Inflammatory macrophage treated with lipopolysaccharide for 4 hours (primary cell): ENCODE measurements around the gene FHOD3.

ENCODE experiments used
- DNase-seq: peaks from one replicate; pipeline ENCODE4 v3.0.0-alpha.2; 2020

Gene FHOD3

GRCh38 chr18:36323421-36323820 lies 25.9 kb downstream of the FHOD3 start:
- no peak for DNase-seq

DNA sequence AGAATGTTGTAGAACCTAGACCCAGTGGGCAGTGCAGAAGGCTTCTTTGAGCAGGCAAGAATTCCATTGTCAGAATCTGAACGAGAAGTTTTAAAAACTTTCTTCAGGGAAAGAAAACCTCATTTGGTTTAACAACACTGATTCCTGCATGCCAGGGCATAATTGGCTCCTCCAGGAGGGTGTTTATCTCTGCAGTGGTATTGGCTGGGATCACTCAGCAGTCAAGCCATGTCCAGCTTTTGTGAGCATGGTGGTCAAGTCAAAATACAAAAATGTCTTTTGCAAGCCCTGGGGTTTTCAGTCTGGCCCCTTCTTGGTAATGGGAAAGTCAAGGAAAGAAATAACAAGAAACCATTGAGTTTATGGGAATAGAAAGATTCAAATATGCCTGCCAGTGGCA lies 28.3 kb downstream of the FHOD3 start:
- no peak for DNase-seq

- DNase-seq = no peak
Measured at GRCh38 chr18:36326771-36327170, 29.3 kb downstream of the FHOD3 start.

DNA sequence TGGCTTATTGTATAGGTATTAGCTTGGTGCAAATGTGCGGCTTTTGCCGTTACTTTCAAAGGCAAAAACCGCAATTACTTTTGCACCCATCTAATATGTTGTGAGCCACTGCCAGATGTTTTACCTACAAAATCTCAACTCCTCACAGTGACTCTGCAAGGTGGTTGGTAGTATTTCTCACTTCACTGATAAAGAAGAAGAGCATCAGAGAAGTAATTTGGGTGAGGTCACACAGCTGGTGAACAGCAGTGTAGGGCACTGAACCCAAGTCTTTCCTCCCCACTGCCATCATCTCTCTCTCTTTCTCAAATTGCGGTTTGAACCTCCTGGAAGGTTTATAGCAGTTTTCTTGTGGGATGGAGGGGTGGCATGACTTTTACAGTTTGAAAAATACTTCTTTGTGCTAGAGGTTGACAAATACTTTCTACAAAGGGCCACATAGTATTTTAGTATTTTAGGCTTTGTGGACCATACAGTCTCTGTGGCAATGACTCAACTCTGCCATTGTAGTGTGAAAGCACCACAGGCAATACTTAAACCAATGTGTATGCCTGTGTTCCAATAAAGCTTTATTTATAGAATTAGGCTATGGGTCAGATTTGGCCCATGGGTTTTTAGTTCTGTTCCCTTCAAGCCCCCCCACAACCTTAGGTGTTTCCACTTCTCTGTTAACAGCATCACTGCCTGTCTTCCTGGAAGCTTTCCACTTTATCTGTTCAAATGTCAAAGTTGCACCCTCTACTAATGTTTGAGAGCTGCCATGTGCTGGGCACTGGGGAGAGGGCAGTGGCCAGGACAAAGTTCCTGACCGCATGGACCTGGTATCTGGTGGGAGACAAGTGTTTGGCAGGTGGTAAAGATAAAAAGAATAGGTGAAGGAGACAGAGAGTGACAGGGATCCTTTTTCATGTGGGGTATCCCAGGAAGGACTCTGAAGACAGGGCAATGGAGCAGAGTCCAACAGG lies 30.1 kb downstream of the FHOD3 start:
- no peak for DNase-seq

DNA sequence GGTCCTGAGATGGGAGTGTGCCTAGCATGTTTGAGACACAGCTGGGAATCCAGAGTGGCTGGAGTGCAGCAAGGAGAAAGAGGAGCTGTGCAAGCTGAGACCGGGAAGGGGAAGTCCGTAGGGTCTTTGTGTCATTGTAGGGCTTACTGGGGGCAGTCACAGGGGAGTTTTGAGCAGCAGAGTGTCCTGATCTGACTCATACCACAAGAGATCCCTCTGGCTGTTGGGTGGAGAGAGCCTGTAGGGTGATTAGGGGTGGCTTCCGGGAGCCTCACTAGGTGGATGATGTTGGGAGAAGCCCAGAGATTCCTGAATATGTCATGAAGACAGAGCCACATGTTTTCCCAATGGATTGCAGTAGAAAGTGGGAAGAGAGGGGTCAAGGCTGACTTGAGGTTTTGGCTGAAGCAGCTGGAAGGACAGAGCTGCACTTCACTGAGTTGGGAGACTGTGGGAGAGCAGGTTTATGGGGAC lies 30.9 kb downstream of the FHOD3 start:
- DNase-seq = no peak

- DNase-seq = no peak
Measured at GRCh38 chr18:36328916-36329315, 31.4 kb downstream of the FHOD3 start.

GRCh38 chr18:36329684-36330434 lies 32.3 kb downstream of the FHOD3 start:
- DNase-seq = no peak

GRCh38 chr18:36330435-36331052 lies 33.0 kb downstream of the FHOD3 start:
- no peak for DNase-seq

- DNase-seq = no peak
Measured at GRCh38 chr18:36331521-36331971, 34.0 kb downstream of the FHOD3 start.

GRCh38 chr18:36333414-36333813 lies 35.9 kb downstream of the FHOD3 start:
- no peak for DNase-seq

DNA sequence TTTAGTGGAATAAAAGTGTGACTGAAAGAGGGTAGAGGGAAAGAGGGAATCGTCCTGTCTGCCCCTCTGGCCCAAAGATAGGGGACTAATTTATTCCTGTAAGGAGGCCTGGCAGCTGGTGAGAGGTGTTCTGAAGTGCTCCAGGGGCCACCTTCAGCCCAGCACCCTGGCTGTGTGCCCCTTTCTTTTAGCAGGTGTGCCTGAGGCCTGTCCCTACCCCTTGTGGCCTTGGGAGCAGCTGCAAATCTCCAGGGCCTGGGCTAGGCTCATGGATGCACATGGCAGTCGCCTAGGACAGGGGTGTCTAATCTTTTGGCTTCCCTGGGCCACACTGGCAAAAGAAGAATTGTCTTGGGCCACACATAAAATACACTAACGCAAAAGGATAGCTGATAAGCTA lies 37.3 kb downstream of the FHOD3 start:
- DNase-seq = no peak

GRCh38 chr18:36335476-36336279 lies 38.2 kb downstream of the FHOD3 start:
- DNase-seq = no peak

DNA sequence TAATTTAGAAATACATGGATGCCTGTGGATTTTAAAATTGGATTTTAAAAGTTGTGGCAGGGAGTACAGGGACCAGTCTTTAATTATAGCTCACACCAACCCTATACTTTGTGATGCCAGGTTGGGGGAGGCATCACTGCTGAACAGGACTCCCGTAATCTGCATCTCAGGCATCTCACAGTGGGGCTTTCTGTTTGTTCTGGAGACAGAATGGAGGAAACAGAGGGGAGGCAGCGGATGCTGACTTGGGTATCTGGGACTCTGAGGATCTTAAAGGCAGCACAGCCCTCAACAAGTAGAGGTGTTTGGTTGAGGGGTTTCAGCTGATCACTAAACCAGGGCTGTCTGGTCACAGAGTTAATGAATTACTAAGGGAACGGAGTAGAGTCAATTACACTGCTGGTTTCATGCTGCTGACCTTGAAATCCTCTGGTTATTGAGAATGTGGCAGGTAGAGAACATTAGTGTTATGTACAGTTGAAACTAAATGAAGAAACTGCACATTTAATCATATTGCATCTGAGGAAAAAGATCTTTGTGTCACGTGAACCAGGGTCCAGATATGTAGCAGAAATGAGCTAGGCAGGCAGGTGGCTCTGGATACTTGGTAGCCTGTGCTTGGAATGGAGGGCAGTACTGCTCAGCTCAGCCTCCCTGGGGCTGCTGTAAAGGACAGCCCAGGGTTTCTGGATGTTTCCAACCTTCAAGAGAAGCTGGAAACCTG lies 40.3 kb downstream of the FHOD3 start:
- DNase-seq = no peak

DNA sequence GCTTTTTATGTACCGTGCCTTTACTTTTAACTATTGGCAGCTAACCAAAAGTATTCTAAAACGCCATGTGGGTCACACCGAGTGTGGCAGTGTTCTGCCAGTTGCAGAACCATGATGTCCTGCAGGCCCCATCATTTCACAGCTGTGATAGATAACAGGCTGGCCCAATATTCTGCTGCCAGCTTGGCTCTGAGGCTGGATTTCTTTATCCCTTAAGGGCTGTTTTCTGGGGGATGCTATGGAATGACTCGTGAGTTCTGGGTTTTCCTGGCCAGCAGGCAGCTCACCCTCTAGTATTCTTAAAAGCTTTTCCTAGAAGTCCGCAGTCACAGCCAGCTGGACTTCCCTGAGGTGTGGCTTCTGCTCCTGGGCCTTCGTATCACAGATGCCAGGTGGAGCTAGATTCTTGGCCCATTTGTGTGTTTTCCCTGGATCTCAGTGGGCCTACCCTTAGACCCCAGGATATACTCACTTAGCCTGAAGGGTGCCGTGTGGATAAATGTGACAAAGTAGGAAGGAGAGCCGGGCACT lies 41.0 kb downstream of the FHOD3 start:
- no peak for DNase-seq

DNA sequence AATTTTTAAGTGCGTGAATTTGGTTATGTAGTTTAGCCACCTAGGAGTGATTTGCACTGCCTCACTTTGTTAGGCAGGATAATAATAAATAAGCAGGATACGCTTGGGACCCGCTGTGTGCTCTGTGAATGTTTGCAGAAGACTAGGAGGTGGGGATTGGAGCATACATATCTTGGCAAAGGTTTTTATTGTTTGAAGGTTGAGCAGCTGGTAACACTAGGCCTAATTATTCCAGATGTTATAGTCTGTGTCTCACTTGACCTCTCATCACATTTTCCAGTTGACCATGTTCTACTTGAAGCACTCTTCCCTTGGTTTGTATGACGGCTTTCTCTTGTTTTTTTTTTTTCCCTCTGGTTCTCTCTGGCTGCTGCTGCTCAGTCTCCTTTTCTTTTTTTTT lies 42.7 kb downstream of the FHOD3 start:
- no peak for DNase-seq

DNA sequence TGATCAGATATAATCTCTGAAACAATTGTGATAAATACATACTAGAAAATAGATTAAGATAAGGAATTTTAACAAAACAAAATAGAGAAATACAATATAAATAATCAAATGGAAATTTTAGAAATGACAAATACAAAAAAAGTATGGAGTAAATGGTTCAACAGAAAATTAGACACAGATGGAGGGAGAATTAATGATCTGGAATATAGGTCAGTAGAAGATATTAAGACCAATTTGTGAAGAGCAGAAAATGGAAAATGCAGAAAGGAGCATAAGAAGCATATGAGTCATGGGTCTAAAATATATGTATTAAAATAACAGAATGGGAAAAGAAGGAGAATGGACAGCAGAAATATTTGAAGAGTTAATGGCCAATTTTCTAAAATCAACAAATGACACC lies 44.4 kb downstream of the FHOD3 start:
- DNase-seq = no peak

- no peak for DNase-seq
Measured at GRCh38 chr18:36348331-36348730, 50.8 kb downstream of the FHOD3 start.

DNA sequence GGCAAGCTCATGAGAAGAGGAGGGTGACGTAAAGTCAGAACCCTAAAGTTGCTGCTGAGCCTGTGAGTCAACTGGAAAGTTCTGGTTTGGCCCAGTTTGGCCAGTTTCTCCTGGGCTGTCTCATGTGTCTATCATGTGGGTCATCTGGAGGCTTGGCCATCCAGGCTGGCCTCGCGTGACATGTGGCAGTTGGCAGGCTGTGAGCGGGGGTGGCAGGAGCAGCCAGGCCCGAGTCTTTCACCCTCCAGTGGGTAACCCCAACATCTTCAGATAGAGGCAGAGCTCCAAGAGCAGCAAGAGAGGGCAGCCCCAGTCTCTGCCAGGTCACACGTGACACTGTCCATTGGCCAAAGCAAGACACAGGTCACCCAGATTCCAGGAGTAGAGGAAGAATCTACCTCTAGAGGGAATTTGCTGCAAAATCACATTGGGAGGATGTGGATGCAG lies 51.5 kb downstream of the FHOD3 start:
- no peak for DNase-seq

DNA sequence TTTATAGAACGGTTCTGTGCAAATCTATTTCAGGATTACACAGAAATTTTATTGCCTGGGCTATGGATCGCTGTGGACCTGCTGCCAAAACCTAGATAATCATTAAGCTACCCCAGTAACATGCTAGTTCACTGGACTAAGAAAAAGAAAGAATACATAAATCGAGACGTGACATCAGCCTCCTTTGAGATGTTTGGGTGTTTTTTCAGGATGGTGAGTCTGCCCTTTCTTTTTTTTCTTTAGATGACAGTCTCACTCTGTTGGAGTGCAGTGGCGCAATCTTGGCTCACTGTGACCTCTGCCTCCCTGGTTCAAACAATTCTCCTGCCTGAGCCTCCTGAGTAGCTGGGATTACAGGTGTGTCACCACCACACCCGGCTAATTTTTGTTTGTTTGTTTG lies 52.0 kb downstream of the FHOD3 start:
- no peak for DNase-seq

DNA sequence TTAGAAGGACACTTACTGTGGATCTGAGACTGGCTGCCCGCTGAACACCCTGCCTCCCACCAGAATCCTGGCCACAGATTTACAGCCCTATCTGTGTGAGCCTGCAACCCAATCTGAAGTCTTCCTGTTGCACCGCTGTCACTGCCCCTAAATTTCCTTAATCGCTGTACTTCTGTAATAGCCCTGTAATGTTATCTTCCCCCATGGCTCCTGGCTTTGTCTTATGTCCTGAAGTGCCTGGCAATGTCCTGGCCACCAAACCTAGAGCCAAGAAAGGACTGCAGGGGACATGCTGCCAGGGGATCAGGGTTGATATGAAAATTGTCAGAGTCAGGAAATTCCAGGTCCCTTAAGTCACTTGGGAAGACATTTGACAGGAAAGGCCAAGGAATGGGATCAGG lies 52.7 kb downstream of the FHOD3 start:
- DNase-seq = no peak

DNA sequence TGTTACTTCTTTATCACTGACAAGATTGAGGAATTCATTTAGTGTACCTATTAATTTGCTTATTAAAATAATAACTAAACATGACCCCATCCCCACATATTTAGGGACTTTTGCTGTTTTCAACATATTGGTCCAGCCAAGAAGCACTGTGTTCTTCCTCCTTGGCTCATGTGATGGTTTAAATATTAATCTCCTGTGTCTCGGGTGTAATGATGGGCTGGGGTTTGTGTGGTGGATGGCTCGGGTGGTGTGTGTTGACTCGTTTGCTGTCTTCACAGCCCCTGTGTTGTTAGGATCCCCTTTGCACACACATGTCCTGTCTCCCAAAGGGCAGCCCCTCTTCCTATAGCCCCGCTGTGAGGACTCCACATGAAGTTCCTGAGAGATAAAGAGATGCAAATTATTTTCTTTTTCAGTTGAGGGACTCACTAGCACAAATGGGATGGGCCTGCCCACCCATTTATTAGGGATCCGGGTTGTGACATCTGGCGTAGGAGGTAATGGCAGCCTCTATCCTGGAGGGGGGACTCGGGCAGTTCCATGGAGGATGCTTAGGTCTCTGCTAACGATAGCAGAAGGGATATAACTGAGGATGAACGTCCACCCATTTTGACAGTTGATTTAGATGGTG lies 53.4 kb downstream of the FHOD3 start:
- no peak for DNase-seq
